Measurements from ENCODE around the gene IP6K2.
A peak's percentile ranks its signal among the peaks of the same experiment; 100 is the strongest.

GRCh38 chr3:48765376-48765775 lies 48.4 kb upstream of the IP6K2 start:
- TF ChIP-seq CTCF (IDR thresholded peaks at IDR 0.05) (peak in 1 of 7 experiments; percentile 13), POLR2AphosphoS5 (IDR thresholded peaks at IDR 0.05) (no peak), EP300 (IDR thresholded peaks at IDR 0.05) (no peak)

Data from stomach (tissue), 4 donors.